NCI-H2171 treated with DMSO at 0.1 percent for 48 hours (cell line): ENCODE measurements around the gene ARHGAP15.
A peak's percentile ranks its signal among the peaks of the same experiment; 100 is the strongest.

Experiments
- DNase-seq: peaks from one replicate; lab custom pipeline; 2025; lab: John Stamatoyannopoulos, UW

The ARHGAP15 gene

DNA sequence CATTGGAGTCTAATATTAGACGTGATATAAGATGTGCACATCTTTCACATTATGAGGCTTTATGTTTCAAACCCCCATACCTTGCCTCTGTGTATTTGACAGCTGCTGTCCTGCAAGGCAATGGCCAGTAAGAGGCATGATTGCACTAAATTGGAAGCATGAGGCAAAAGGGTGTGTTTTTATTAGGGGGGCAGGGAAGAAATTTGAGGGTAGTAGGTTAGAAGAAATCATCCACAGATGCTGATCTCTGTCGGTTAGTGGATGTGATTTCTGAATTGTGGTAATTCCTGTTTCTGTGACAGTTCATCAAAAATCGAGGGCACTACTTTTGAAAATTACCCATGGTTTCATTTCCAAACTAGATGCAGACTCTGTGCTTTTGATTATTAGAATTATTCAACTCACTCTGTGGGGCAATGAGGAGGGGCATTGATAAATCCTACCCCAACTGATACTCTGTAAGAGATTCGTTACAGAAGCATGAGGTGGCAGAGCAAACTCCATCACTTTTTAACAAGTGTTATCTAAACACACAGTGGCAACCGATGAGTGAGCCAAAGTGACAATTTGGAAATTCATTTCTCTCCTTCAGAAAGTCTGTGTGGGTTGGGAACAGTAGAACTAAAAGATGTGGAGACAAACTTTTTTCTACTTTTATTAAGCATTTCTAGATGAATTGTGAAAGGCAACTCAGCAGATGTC, 453.0 kb downstream of the ARHGAP15 start:
- DNase-seq: no peak

DNA sequence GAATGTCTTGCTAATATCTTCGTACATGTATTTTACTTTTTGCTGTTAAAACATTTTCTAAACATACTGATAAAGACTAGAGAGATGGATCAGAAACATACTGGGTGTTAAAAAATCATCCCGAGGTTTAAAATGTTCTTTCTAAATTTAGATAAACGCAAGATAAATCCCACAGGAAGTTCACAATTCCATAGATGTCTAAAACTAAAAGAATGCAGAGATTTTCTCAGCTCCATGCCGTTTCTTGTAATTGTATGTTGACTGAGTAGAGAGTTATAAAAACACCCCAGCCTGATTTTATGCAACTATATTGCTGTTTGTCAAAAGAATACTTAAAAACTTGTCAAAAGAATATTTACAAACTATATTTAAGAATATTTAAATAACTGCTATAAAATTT, 455.7 kb downstream of the ARHGAP15 start:
- no peak for DNase-seq

DNA sequence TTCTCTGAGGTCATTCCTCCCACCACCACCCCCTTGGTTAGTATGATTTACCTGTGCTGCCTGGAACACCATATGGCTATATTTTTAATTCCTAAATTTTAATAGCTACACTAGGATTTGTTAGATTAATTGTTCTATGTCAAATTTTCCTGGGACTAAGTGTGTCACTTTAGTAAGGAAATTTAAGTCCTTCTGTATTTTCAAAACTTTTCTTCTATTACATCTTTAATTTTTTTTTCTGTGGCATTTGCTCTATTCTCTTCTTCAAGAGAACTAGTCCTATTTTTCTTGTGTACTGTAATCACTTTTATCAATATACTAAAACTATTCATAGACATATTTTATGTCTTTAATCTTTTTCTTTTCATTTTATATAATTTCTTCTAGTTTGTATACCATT, 456.9 kb downstream of the ARHGAP15 start:
- no peak for DNase-seq

DNA sequence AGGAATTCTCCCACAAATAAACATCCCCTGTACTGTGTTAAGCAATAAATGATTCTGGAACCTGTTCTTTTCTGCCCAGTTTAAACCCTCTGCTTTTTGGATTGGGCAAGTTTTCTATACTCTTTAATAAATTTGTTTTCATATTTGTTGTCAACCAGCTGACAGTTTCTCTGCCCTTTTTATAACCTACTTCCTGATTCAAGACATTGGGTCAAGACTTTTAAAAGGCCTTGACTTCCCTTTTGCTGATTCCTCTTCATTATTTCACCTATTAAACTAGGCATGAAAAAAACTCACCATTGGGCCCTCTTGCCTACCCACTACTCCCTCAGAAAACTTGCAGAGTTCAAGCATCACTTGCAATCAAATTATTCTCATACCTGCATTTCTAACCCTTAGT, 459.5 kb downstream of the ARHGAP15 start:
- no peak for DNase-seq

DNA sequence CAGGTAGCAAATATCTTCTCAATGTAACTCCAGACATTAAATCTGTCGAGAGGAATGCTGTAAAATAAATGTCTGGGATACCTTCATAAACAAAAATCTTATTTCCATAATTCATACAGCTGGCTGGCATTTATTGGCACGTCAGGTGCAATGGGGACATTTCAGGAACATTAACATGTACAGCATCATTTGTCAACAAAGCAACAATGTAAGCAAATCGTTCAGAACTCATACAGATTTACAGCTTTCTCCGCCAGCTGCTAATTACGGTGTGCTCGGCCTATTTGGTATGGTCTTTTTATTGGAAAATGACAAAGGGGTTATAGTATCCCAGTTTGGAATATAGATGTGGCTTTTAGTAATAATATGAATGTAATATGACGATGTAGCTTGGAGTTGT, 464.9 kb downstream of the ARHGAP15 start:
- no peak for DNase-seq

DNA sequence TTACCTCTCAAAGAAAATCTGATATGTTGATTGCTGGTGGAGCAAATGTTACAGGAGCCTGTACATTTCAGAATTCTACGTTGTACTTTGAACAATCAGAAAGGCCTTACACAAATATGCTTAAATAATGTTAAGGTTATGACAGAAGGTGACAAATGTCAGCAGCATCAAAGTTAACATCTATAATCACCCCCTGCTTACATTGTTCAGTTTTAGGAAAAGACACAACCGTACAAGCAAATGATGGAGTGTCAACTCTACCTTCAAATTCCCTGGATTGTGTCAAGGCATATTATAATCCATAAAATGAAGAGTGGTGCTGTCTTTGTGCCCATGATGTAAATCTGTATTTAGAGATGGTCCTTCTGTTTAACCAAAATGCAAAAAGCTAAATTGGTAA, 465.5 kb downstream of the ARHGAP15 start:
- DNase-seq: no peak

DNA sequence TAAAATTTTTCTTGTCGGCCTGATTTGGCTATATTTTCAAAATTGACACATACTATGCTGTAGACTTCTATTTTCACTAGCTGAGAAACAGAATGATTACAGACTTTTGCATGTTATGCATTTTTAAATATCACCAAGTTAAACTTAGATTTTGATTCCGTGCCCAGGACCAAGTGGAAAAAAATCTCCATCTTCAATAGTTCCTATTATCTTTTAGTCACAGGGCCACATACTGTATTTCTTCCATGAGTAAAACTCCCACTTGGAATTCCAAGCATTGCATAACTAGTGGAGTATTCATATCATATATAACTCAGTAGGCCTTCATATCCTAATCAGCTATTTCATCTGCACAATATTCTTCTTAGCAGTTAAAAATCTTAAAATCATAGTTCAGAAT, 470.9 kb downstream of the ARHGAP15 start:
- DNase-seq: no peak

DNA sequence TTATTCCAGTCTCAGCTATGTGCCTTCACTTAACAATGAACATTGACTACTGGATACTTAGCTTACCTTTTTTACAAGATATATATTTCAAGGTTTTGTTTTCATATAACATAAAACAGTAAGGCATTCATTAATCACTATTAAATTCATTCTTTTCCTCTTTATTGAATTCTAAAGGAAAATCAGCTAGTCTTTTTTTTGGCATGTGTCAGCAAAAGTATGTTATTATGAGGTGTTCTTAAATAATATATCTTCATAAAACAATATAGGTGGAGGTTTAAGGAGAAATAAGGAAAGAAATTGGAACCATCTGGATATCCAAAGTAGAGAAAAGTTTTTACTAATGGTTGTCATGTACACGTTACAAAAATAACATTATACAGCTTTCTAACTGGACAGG, 472.6 kb downstream of the ARHGAP15 start:
- DNase-seq: no peak

DNA sequence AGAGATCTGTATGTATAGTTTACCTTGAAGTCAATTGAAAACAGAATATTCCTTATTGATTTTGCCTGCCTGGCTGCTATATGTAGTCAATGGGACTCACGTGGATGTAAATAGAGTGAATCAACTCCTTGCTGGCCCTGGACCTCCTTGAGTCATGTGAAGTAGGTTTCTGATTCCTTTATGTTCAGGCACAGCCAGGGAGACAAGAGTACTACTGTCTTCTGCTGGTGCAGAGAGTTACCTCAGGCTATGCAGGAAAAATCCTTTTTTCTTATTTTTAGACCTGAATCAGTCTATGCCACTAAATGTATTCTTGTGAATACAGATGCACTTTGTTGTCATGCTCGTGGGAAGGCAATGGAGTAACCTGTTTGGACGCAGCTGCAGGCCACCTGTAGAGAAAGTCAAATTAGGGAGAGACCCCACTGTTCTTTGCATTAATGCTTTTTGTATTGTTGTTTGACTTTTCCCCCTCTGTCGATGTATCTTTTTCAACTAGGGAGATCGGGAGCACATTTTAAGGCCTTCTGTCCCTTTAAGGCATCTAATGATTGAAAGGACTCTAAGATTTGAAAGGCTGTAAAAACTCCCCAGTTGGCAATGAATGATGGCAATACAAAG, 473.9 kb downstream of the ARHGAP15 start:
- no peak for DNase-seq

DNA sequence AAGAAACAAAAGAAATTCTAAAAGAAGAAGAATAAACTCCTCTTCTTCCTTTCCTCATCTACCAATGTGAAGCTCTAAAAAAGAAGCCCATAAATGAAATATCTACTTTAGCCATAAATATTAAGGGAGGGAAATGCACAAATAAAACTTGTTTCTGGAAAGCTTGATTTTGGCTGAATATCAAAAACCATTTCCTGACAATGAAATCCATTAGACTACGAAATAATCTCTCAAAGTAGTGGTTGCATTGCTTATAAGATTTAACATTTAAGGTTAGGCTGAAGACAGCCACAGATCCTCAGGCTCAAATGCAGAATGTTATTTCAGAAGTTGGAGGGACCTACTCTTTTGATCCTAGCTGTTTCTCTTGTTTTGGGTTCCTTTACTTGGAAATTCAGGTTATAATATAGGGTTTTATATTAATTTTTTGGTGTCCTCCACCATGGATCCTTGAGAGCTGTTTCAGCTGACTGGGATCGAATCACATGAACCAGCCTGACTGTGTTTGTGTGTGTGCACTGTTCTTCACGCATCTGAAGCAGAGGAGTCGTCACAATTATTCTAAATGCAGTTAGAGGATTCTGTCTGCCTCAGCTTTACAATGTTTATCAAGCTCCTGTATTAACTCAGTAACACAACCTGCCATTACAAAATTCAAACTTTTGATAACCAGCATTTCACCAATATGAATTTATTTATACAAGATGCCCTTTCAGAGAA, 474.8 kb downstream of the ARHGAP15 start:
- DNase-seq: no peak

DNA sequence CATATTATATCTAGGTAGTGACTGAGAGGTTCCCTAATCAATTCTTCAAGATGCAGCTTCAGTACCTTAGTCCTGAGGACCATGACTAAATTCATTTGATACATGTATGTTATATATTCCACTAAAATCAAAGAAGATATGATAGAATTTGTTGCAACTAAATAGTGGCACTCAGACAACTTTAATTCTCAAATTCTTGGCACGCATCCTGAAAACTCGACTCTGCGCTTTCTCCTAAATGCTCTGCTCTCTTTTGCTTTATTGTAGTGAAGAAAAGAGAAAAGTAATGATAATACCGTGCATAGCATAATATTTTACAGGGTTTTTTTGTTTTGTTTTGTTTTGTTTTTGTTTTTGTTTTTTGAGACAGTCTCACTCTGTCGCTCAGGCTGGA, 475.3 kb downstream of the ARHGAP15 start:
- no peak for DNase-seq

DNA sequence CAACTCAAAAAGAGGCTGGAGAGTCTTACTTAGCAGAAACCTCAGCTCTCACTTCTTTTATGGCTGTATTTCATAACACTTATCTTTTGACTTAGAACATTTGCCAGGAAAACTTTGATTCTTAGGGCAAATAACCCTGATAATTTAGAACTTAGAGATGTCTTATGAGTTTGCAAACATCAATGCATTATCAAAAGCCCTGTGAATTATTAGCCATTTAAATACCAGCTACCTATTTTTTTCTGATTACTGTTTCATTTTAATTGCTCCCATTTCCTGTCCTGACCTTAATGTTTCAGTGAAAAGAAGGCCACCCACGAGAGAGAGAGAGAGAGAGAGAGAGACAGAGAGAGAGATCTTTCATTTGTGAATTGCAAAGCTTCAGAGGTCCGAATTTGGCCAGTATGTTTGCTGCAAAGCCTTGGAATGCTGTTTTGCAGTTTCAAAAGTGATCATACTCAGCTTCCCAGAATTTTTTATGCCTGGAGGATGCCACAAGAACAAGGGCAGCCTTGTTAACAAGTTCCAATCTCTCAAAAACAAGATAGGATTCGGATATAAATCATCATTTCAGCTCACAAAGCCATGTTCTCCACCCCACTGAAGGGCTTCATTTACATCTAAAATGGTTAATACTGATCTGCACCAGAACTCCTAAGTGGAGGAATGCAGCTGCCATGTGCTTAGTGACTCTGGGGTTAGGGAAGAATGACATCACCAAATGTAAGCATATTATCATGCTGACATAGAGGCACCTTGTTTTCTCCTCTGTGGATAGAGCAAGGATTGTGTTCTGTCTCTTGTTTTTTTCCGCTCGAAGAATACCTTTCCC, 478.2 kb downstream of the ARHGAP15 start:
- no peak for DNase-seq

DNA sequence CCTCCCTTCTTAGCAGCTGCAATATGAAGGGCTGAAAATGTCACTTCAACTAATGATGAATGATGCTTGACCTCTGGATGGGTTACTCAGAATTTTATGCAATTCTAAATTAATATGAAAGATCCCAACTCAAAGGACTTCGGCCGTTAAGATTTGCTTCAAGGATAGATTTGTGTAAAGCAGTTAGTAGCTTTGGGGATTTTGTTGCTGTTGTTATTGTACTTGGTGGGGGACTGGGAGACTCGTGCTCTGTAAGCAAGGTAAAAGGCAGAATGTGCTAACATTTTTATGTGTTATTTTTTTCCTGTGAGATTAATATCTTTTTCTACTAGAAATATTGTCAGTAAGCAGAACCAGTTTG, 478.8 kb downstream of the ARHGAP15 start:
- no peak for DNase-seq

DNA sequence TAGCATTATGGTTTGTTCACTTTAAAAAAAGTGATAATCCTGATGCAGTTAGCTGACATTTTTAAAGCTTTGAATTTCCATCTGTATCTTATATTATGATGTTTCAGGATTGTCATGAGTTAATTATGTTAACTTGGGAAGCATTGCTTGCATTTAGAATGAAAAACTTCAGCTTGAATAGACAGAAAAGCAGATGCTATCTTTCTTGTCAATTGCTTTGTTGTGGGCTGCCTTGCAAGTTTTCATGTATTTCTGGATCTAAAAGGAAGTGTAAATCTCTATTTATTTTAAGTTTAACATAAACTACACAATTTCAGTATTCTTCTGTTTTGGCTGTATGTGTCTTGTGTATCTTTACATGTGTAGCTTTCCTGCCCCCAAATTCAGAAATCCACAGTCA, 479.5 kb downstream of the ARHGAP15 start:
- DNase-seq: no peak

DNA sequence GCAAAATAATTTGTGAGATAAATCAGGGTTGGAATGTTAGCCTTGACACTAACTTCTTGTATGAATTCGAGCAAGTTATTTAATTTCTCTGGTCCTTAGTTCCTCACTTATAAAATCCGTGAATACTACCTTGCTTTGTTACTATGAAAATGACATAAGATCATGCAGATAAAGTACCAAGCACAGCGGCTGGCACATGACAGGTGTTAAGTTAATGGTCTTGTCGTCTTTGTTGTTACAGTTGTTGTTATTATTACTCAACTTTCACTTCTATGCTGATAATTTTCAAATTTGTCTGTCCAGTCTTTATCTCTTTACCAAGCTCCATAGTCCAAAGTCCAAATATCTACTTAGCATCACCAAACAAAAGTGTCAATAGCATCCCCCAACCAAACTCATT, 482.1 kb downstream of the ARHGAP15 start:
- no peak for DNase-seq

DNA sequence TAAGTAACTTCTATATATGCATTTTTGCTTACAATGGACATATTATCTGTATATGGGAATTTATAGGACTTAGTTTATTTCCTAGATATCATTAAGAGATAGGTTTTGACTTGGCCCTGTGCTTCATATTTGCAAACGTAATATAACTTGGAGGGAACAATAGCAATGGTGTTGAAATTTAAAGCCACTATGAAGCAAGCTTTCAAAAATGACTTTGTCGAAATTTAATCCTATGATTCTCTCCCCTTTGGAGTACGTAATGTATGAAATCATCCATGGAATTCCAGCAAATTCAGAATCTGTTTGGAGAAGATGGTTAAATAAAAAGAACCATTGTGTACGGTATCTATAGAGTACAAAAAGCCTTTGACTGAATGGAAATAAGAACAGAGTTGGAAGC, 486.3 kb downstream of the ARHGAP15 start:
- DNase-seq: no peak

DNA sequence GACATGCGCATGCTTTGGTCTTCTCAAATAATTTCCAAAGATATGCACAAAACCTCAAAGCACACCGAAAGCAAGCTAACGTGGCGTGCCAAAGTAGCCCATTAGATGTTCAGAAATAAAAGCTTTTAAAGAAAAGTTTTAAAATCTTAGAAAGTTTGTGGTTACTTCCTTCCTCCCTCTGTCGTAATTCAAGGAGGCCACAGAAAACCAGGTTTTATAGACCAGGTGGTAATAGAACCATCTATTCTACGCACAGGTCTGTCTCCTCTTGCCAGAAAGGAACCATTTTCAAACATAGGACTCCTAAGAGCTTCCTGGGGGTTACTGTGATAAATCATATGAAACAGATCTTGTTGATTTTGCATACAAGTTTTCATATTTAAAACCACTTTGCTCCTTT, 487.2 kb downstream of the ARHGAP15 start:
- DNase-seq: no peak

DNA sequence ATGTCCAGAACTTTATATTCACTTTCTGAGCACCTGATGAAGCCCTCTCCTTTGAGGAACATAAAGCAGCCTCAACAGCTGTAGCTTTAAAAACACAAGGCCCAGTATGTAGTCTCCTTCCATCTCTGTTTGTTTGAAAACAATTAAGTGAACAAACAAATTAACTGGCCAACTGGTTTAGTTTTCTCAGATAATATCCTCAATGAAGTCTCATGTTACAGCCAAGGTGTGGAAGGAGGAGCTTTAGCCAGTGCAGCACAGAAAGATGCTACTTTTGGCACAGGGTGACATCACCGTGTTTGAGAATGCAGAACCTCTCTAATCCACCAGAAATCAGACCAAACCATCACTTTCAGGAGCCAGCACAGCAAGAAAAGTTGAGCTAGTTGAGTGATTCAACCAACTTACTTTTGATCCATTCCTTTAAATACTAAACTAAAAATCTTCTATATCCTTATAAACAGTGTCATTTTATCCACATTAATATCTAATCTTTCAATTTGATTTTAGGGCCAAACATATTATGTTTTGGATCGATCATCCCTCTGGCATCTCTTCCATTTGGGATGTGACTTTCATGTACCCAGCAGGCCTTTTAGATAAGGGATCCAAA, 488.7 kb downstream of the ARHGAP15 start:
- peak; percentile 52 for DNase-seq

DNA sequence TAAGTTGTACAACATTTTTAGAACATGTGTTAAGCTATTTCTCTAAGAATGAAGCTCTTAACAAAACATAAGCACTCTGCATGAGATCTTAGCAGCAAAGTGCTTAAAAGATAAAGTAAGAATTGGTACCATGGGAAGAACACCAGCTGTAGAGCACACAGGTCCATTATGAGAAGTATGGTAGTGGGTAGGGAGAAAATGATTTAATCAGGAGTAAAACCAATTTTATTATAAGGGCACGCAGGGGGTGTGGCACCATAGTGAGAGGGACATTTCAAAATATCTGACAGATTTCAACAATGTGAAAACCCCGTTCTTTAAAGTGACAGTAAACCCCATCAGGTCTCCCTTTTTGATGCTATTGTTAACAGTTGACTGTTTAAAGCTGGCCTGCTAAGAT, 492.9 kb downstream of the ARHGAP15 start:
- DNase-seq: no peak

DNA sequence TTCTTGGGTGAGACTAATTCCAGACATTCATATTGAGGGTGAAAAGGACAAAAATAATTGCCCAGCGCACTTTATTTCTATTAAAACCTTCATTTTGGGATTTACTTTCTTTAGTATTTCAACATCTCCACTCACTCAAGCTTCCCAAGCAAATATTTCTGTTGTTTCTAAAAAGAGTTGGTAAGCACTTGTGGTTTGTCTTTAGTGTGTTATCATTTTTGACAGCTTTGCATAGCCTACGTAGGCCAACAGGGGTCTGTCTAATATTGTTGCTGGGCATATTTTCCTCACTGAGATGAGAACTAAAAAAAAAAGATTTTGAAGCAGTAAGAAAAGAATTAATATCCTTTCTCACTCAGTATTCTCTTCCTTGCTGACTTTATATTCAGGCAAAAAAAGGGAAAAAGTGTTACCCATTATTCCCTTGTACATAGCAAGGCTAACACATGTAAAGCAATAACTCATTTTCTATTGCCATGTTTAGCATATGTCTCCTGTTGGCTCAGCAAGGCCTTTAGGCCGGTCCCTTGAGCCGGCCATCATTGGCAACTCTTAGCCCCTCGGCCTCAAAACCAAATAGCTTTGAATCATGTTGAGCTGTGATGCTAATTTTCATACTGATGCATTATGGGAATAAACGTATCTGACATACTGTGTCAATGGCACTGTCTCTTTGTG, 494.2 kb downstream of the ARHGAP15 start:
- DNase-seq: no peak

DNA sequence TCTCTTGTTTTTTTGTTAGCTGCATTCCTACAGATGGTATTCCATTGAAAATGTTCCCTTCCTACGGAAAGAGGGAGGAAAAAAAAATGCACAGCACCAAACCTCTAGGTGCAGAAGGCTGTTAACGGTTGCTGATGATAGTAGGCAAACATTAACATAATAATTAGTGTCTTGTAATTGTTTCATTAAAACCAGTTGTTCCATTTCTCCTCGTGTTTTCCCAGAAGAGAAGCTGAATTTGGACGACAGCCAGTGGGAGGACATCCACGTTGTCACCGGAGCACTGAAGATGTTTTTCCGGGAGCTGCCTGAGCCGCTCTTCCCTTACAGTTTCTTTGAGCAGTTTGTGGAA, 494.7 kb downstream of the ARHGAP15 start:
- no peak for DNase-seq

DNA sequence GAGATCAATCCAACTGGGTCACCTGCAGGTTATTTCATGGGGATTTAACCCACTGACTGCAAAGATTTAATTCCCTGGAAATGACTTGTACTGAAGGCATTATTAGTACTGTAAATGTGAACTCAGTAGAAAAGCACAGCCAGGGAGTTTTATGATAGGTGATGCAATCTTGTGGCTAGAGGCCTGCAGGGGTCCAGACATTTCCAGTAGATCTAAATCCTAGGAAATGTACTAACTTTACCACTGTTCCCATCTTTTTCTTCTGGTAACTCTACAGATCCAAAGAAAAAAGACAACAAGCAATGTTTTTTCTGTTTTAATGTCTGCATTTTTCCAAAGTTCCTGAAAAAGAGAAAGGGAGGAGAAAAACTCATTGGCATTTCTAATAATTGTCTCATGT, 500.1 kb downstream of the ARHGAP15 start:
- no peak for DNase-seq
